Measurements from ENCODE around the gene RGS18.

DNA sequence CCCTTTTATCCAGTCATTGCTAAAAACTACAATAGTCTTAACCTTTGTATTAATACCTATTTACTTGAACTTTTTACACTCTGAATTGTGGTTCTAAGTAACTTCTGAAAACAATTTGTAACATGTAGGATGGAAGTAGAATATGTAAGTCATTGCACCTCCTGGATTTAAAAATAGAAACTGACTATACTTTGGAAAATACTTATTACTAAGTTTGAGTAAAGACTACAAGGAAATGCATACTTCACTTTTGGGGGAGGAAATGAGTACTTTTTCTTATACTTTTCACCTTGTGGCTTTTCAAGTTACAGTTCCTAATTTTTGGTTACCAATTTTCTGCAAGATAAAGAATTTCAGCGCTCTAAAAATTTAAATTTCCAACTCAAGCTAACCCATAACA, 8.7 kb downstream of the RGS18 start:
- TF ChIP-seq POLR2A (IDR thresholded peaks at IDR 0.05; ENCODE audit: low read length): no peak
- TF ChIP-seq GATA1 (IDR thresholded peaks at IDR 0.05; ENCODE audit: low read depth, low read length): no peak

All from erythroblast (primary cell).